ENCODE results near the gene CEP89.
"Not testable (repeated sequence)": the region's sequence is repeated elsewhere in the genome, so short reads cannot be mapped to it uniquely, and the experiment has no call there.

CEP89 gene

DNA sequence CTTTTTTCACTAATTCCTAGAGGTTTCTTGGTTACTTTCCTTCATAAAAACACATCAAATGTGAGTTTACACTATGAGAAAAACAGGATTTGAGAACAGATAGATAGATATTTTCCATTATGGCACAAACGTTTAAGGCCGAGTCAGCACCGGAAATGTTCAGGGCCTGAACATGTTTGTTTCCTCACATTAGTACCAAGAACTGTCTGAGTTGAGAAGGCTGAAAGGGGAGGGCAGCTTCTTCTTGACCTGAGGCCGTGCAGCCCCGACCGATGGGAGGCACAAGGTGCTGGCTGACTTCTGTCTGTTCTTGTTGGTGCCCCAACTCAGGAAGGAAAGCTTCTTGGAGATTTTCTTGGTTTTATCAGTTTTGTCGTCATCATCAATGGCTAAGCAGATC lies 8.0 kb upstream of the CEP89 start:
- H3K27ac ChIP-seq (ENCODE audit: low read length); H3K4me2 ChIP-seq (ENCODE audit: low read depth, low read length); H3K9me2 ChIP-seq (replicated peaks; ENCODE audit: insufficient read depth, low read length); H3K4me3 ChIP-seq (ENCODE audit: low read length); H3K9me3 ChIP-seq (replicated peaks; ENCODE audit: insufficient read depth, low read length); DNase-seq; H4K20me1 ChIP-seq (ENCODE audit: insufficient read depth, low read length); H3K9ac ChIP-seq (ENCODE audit: low read length); H2AFZ ChIP-seq (ENCODE audit: low read length); H3K4me1 ChIP-seq (ENCODE audit: low read length); H3F3A ChIP-seq (ENCODE audit: insufficient read depth, low read length); H3K79me2 ChIP-seq (ENCODE audit: low read length); H3K27me3 ChIP-seq (replicated peaks; ENCODE audit: insufficient read depth, low read length); H3K36me3 ChIP-seq (replicated peaks; ENCODE audit: insufficient read depth, low read length): not testable (repeated sequence)

DNA sequence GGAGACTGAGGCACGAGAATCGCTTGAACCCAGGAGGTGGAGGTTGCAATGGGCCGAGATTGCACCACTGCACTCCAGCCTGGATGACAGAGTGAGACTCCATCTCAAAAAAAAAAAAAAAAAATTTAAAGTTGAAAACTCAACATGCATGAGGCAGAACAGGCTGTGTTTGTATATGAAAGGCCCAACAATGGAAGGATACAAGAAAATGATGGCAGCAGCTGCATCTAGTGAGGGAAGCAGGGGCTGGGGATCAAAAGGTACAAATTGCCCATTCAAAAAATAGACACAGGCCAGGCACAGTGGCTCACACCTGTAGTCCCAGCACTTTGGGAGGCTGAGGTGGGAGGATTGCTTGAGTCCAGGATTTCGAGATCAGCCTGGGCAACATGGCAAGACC lies 6.1 kb upstream of the CEP89 start:
- H3K9me2 ChIP-seq (replicated peaks; ENCODE audit: insufficient read depth, low read length); H3K4me2 ChIP-seq (ENCODE audit: low read depth, low read length); H3K27me3 ChIP-seq (replicated peaks; ENCODE audit: insufficient read depth, low read length); H3K36me3 ChIP-seq (replicated peaks; ENCODE audit: insufficient read depth, low read length); H2AFZ ChIP-seq (ENCODE audit: low read length); H3K4me1 ChIP-seq (ENCODE audit: low read length); H3K9me3 ChIP-seq (replicated peaks; ENCODE audit: insufficient read depth, low read length); H3K27ac ChIP-seq (ENCODE audit: low read length); H3F3A ChIP-seq (ENCODE audit: insufficient read depth, low read length); DNase-seq; H4K20me1 ChIP-seq (ENCODE audit: insufficient read depth, low read length); H3K79me2 ChIP-seq (ENCODE audit: low read length); H3K9ac ChIP-seq (ENCODE audit: low read length); H3K4me3 ChIP-seq (ENCODE audit: low read length): not testable (repeated sequence)

DNA sequence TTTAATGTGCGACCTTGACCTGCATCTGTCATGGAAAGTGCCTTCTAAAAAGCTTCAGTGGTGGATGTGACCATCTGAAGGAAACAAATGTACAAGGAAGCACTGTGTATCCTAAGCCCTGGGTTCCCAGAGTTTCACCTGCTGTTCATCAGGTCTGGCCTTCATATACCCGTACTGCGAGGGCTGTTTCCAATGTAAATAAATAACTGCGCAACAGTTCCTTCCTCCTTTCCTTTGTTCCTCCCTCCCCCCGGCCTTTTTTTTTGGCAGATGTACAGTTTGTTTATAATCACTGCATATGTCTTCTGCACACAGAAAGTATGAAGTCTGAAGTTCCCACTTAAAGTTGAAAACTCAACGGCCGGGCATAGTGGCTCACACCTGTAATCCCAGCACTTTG lies 5.5 kb upstream of the CEP89 start:
- Histone ChIP-seq H3K9me2 (replicated peaks; ENCODE audit: insufficient read depth, low read length) (no peaks in the 10 kb centered on the region), H3K9me3 (replicated peaks; ENCODE audit: insufficient read depth, low read length) (no peaks in the 10 kb centered on the region), H4K20me1 (ENCODE audit: insufficient read depth, low read length) (no peaks in the 10 kb centered on the region), H3K4me2 (ENCODE audit: low read depth, low read length) (no peak overlapping the region), H3K4me3 (ENCODE audit: low read length) (no peak overlapping the region), H3K79me2 (ENCODE audit: low read length) (no peaks in the 10 kb centered on the region), H3K4me1 (ENCODE audit: low read length) (no peaks in the 10 kb centered on the region), H3F3A (ENCODE audit: insufficient read depth, low read length) (no peaks in the 10 kb centered on the region), H2AFZ (ENCODE audit: low read length) (no peak overlapping the region), H3K9ac (ENCODE audit: low read length) (no peak overlapping the region), H3K36me3 (replicated peaks; ENCODE audit: insufficient read depth, low read length) (no peaks in the 10 kb centered on the region), H3K27me3 (replicated peaks; ENCODE audit: insufficient read depth, low read length) (no peaks in the 10 kb centered on the region), H3K27ac (ENCODE audit: low read length) (no peak overlapping the region)
- DNase-seq = no peak
- TF ChIP-seq, protein P1, sequence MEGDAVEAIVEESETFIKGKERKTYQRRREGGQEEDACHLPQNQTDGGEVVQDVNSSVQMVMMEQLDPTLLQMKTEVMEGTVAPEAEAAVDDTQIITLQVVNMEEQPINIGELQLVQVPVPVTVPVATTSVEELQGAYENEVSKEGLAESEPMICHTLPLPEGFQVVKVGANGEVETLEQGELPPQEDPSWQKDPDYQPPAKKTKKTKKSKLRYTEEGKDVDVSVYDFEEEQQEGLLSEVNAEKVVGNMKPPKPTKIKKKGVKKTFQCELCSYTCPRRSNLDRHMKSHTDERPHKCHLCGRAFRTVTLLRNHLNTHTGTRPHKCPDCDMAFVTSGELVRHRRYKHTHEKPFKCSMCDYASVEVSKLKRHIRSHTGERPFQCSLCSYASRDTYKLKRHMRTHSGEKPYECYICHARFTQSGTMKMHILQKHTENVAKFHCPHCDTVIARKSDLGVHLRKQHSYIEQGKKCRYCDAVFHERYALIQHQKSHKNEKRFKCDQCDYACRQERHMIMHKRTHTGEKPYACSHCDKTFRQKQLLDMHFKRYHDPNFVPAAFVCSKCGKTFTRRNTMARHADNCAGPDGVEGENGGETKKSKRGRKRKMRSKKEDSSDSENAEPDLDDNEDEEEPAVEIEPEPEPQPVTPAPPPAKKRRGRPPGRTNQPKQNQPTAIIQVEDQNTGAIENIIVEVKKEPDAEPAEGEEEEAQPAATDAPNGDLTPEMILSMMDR (IDR thresholded peaks at IDR 0.05; ENCODE audit: low read length) = no peak
- TF ChIP-seq EZH2 (optimal IDR thresholded peaks at IDR 0.05; ENCODE audit: low read depth, low read length) (no peak), EZH2phosphoT487 (IDR thresholded peaks at IDR 0.05; ENCODE audit: low read length) (no peak)

DNA sequence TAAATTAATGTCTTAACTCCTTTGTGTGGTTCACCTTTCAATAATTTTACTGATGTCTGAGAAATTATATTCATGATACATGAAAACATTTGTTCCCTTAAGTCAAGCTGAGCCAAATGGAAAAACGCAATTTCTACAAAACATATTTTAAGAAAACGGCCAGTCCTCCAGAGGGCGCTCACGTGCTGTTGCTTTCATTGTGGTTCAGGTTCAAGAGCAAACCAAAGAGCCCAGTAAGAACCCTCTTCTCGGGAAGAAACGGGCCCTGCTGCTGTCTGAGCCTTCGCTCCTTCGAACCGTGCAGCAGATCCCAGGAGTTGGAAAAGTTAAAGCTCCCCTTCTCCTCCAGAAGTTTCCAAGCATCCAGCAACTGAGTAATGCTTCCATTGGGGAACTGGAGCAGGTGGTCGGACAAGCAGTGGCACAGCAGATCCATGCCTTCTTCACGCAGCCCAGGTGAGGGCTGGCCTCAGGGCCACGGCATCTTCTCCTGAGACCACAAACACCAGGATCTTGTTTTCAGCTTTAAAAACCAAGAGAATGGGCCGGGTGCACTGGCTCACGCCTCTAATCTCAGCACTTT lies 4.6 kb upstream of the CEP89 start:
- H3K4me3 ChIP-seq (ENCODE audit: low read length) = no peak overlapping the region
- H3K9me2 ChIP-seq (replicated peaks; ENCODE audit: insufficient read depth, low read length) = no peaks in the 10 kb centered on the region
- H2AFZ ChIP-seq (ENCODE audit: low read length) = no peak overlapping the region
- peaks cover 4% of the 10 kb centered on the region for H3K79me2 ChIP-seq (ENCODE audit: low read length)
- H3K9ac ChIP-seq (ENCODE audit: low read length) = no peak overlapping the region
- TF ChIP-seq, protein P1 (IDR thresholded peaks at IDR 0.05; ENCODE audit: low read length) = peak; percentile 77
- TF ChIP-seq EZH2 (optimal IDR thresholded peaks at IDR 0.05; ENCODE audit: low read depth, low read length) = no peak
- TF ChIP-seq EZH2phosphoT487 (IDR thresholded peaks at IDR 0.05; ENCODE audit: low read length) = no peak
- H3K36me3 ChIP-seq (replicated peaks; ENCODE audit: insufficient read depth, low read length) = no peaks in the 10 kb centered on the region
- DNase-seq = peak; percentile 73
- H3K27ac ChIP-seq (ENCODE audit: low read length) = no peak overlapping the region
- H3K4me2 ChIP-seq (ENCODE audit: low read depth, low read length) = no peak overlapping the region
- no peaks in the 10 kb centered on the region for H4K20me1 ChIP-seq (ENCODE audit: insufficient read depth, low read length)
- no peaks in the 10 kb centered on the region for H3K9me3 ChIP-seq (replicated peaks; ENCODE audit: insufficient read depth, low read length)
- H3K4me1 ChIP-seq (ENCODE audit: low read length) = no peaks in the 10 kb centered on the region
- no peaks in the 10 kb centered on the region for H3K27me3 ChIP-seq (replicated peaks; ENCODE audit: insufficient read depth, low read length)
- H3F3A ChIP-seq (ENCODE audit: insufficient read depth, low read length) = no peaks in the 10 kb centered on the region
